GM12875 (cell line): Measurements from ENCODE around the gene PHLDA3.

Experiments used
- H3K4me3 ChIP-seq: one replicate; pipeline ENCODE4 v1.5.1; 2011; ENCODE audit warnings: low read depth, low read length, control low read depth
- TF ChIP-seq, protein P1 (sequence below): IDR thresholded peaks from 2 replicates; pipeline ENCODE4 v1.5.1; 2011; ENCODE audit warnings: low read depth, mild to moderate bottlenecking, control low read depth, inconsistent platforms, low read length, moderate library complexity, borderline replicate concordance; ENCODE audit not compliant: insufficient read depth

PHLDA3 gene

DNA sequence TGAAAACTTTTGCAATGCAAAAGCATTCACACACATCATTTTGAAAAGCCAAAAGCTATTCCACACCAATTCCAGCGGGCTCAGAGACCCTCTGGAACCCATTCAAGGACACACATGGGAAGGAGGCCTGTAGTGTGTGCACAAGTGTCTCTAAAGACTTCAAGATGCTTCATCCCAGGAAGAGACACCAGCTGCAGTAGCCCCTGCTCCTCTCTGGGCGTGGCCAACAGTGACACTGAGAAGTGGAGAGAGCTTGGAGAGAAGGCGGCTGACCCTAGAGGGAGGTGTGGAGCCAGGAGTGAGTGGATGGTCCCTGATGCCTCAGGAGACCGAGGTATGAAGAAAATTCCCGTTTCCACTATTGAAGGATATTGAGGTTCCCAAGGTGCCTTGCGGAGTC lies 32.6 kb downstream of the PHLDA3 start:
- TF ChIP-seq, protein P1, sequence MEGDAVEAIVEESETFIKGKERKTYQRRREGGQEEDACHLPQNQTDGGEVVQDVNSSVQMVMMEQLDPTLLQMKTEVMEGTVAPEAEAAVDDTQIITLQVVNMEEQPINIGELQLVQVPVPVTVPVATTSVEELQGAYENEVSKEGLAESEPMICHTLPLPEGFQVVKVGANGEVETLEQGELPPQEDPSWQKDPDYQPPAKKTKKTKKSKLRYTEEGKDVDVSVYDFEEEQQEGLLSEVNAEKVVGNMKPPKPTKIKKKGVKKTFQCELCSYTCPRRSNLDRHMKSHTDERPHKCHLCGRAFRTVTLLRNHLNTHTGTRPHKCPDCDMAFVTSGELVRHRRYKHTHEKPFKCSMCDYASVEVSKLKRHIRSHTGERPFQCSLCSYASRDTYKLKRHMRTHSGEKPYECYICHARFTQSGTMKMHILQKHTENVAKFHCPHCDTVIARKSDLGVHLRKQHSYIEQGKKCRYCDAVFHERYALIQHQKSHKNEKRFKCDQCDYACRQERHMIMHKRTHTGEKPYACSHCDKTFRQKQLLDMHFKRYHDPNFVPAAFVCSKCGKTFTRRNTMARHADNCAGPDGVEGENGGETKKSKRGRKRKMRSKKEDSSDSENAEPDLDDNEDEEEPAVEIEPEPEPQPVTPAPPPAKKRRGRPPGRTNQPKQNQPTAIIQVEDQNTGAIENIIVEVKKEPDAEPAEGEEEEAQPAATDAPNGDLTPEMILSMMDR: no peak
- H3K4me3 ChIP-seq: no peak overlapping the region

- H3K4me3 ChIP-seq: no peak overlapping the region
- TF ChIP-seq, protein P1: no peak
These were observed 34.7 kb downstream of the PHLDA3 start for GRCh38 chr1:201434266-201434665.

- H3K4me3 ChIP-seq: no peak overlapping the region
- TF ChIP-seq, protein P1: no peak
These were observed 35.4 kb downstream of the PHLDA3 start for GRCh38 chr1:201433609-201434008.

DNA sequence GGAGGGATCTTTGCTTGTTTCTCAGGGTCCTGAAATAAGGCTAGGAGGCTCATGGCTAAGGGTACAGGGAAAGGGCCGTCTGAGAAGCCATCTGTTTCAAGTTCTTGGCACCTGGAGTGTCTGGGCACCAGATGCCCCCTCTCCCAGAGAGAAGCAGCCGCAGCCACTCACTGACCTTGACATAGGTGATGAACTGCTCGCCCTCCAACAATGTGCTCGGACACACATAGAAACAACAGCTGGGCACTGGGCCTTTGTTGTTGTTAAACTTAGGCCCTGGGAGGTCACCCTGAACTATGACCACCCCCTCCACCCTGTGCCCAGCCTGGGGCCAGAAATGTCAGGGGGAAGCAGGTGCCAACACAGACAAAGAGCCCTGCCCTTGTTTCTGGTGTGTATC lies 38.2 kb downstream of the PHLDA3 start:
- TF ChIP-seq, protein P1: no peak
- no peak overlapping the region for H3K4me3 ChIP-seq

- H3K4me3 ChIP-seq: no peak overlapping the region
- TF ChIP-seq, protein P1: no peak
These were observed 39.1 kb downstream of the PHLDA3 start for GRCh38 chr1:201429736-201430501.

- TF ChIP-seq, protein P1: no peak
- H3K4me3 ChIP-seq: no peak overlapping the region
These were observed 41.0 kb downstream of the PHLDA3 start for GRCh38 chr1:201427963-201428362.
